T follicular helper cell (primary cell): Measurements from ENCODE around the gene IWS1.
"Not testable (repeated sequence)": the region's sequence is repeated elsewhere in the genome, so short reads cannot be mapped to it uniquely, and the experiment has no call there.

Experiments
- DNase-seq: peaks from one replicate; pipeline ENCODE4 v3.0.0-alpha.2; 2020; ENCODE audit warnings: low read depth

The IWS1 gene

GRCh38 chr2:127560931-127561280 lies 34.6 kb upstream of the IWS1 start:
- DNase-seq, result no peak

DNA sequence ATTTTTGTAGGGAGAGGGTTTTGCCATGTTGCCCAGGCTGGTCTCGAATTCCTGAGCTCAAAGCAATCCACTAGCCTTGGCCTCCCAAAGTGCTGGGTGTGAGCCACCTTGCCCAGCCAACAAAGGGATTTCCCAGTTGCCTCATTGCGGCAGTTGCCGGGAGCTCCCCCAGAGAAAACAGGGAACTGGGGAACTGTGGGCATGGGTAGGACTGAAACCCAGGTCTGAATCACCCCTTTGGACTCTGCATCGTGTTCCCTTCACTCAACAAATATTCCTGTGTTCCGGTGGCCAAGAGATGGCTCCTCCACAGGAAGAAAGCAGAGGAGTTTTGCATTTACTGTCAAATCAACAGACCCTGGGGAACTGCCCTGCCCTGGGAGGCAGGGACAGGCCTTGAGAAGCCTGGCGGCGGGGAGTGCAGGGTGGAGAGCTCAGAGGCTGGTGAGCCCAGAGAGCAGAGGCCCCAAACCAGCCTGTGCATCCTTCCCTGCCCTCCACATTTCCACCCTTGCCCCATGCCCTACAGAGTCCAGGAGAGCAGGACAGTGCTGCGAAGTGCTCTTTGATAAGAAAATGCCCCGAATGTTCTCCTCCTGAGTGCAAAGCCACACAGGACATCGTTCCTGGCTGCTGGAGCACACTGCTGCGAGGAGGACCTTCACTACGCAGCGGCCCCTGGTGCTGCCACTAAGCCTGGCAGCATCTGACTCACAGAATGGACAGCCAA lies 34.1 kb upstream of the IWS1 start:
- DNase-seq, result no peak

GRCh38 chr2:127559454-127559853 lies 33.2 kb upstream of the IWS1 start:
- DNase-seq, result no peak

DNA sequence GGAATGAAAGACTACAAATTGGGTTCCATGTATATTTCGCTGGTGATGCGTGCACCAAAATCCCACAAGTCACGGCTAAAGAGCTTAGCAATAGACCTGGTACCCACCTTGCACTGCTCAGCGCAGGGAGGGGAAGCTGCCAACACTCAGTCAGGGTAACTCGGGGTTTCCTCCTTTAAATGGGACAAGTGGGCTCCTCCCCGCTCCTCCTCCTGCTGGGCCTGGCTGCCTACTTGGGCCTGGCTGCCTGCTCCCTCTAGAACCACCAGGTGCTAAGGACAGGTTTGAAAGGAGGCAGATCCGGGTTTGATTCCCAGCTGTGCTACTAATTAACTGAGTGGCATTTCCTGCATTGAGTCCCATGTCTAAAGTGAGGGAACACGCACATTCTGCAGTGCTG lies 32.6 kb upstream of the IWS1 start:
- DNase-seq, result no peak

DNA sequence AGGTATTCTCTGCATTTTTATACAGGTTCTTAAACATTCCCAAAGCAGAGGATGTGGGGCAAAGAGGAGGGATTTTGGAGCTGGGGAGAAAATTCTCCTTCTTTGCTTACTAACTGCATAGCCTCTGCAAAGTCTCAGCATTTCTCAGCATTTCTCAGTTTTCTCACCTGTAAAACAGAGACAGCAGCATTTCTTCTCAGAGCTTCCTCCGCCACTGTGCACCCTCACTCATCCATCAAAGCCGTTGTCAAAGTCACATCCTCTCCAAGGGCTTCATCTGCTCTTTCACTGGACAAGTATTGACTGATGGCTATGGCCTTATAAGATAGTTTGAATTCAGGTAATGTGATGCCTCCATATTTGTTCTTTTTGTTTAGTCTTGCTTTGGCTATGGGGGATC lies 26.6 kb upstream of the IWS1 start:
- no peak for DNase-seq

GRCh38 chr2:127552336-127552735 lies 26.0 kb upstream of the IWS1 start:
- DNase-seq, result no peak

DNA sequence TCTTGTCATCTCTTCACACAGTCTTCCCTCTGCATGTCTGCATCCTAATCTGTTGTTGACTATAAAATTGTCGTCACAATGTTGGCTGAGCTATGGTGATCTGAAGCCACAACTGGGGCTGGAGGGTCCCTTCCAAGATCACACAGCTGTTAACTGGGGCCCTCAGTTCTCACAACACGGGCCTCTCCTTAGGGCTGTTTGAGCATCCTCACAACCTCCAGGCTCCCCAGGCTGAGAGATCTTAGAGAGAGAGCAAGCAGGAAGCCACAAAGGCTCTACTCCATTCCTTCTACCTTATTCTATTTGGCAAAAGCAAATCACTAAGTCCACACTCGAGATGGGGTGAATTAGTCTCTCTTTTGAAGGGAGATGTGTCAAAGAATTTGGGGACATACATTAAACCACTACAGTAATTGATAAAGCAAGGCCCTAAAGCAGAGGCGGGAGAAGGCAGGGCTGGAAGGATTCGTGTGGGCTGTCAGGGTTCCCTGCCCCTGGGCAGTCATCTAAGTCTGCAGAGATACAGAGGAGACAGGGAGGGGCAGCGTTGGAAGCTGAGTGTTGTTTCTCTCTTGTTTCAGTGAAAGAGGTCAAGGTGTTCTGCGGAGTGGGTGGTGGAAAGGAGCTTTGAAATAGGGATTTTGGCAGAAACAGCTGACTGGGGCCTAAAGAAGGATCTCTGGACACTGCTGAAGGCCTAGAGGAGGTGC lies 25.1 kb upstream of the IWS1 start:
- no peak for DNase-seq

DNA sequence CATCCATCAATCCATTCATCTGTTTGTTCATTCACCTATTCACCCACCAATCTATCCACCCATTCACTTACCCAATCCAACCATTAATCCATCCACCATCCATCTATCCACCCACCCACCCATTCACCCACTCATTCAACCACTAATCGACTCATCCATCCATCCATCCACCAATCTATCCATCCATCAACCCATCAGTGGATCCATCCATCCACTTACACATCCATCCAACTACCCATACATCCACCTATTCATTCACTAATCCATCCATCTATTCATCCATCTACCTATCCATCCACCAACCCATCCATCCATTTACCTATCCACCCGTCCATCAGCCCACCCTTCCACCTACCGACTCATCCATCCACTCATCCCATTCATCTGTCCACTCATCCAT lies 20.5 kb upstream of the IWS1 start:
- DNase-seq, result no peak

- no peak for DNase-seq
Observed at GRCh38 chr2:127545796-127546195, 19.5 kb upstream of the IWS1 start.

- no peak for DNase-seq
Observed at GRCh38 chr2:127545189-127545588, 18.9 kb upstream of the IWS1 start.

DNA sequence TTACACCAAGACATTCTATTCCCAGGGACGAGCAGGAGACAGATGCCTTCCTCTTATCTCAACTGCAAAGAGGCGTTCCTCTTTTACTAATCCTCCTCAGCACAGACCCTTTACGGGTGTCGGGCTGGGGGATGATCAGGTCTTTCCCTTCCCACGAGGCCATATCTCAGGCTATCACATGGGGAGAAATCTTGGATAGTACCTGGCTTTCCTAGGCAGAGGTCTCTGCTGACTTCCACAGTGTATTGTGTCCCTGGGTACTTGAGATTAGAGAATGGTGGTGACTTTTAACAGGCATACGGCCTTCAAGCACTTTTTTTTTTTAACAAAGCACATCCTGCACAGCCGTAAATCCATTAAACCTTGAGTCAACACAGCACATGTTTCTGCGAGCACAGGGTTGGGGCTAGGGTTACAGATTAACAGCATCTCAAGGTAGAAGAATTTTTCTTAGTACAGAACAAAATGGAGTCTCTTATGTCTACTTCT lies 16.8 kb upstream of the IWS1 start:
- DNase-seq, result not testable (repeated sequence)

DNA sequence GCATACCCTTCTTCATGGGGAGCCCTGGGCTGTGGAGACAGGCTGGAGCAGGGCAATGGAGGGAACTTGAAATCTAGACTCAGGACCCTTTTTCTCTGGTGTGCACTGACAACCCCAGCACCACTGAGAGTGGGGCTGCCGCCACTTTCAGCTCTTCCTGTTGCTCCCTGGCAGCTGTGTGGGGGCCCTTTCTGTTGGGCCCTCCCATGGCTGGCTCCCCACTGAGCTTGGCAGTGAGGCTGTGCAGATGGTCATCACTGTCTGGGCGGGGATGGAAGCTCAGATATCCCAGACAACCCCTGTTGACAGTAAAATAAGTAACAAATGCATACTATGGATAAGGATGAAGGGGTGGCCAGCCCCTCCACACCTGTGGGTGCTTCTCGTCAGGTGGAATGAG lies 15.9 kb upstream of the IWS1 start:
- DNase-seq, result no peak

DNA sequence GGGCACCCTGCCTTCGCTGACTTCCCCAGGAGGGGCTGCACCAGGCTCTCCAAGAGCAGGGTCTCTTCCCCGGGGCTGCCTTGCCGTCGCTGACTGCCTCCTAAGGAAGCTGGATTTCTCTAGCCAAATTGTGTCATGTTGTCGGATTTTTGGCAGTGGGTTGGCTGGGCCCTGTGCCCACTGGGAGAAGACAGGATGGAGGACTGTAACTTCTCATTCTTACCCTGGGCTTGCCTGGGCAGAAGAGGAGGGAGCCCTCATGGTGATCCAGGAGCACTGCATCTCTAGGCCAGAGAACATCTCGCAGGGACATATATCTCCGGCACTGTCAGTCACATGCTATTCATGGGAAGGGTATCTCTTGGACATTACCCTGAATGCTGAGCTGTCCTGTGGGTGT lies 15.5 kb upstream of the IWS1 start:
- DNase-seq, result no peak

DNA sequence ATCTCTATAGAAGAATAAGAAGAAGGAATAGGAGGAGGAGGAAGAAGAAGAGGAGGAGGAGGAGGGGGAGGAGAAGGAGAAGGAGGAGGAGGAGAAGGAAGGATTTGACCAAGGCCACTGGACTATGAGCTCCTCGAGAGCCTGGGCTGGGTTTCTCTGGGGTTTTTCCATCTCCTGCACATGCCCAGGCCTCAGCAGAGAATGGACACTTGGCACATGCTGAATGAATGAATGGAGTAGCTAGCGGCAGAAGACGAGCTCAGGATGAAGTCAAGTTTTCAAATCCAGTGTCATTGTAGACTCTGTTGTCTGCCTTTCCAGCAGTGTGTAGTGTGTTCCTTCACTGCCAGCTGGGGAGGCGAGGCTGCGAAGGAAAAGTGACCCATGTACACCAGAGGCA lies 11.4 kb upstream of the IWS1 start:
- DNase-seq, result no peak

DNA sequence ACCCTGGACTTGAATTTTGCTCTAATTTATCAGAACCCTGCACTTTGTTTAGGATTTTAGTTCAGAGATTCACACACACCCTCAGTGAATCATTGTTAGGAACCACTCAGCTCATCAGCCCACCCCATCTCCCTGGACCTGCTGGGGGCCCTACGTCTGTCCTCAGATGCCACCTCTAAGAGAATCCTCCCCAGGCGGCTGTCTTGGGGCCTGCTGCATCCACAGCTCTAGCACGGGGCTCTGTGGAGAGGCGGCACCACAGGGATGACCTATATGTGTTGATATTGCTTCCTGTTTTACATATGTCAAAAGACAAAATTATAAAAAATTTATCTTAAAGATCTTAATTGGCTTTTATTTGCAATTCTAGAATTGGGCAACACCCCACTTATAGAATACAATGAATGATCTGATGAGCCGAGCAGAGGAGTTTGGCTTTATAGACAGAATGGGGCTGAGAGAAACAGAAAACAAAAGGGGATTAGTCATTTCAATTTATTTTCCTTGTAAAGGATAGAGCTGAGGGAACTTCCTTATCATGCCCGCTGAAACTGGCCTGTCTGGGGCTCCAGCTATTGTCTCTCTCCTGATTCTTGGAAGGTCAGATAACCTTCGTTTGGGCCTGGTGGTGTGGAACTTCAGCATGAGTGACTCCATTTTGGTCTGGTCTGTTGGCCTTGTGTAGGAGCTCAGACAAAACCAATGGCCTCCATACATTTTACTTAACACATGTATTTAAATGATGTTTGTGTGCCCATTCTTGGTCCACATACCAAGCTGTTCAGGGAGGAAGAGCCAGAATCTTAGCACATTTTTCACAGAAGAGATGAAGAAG lies 10.6 kb upstream of the IWS1 start:
- no peak for DNase-seq

DNA sequence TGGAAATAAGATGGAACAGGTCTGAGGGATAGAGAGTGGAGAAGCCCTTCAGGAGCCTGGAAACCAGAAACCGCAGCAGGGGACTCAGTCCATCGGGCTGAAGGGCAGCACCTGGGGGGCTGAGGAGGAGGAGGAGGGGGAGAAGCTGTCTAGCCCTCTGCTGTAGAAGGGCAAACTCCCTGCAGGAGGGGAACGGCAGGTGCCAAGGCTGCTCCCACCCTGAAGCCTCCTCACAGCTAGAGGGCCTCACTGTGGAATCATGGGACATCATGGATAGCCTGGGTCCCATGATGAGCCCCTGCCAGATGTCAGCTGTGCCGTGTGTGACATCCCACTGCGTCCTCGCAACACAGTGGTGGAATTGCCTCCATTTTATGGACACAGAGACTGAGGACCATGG lies 9.6 kb upstream of the IWS1 start:
- DNase-seq, result no peak

DNA sequence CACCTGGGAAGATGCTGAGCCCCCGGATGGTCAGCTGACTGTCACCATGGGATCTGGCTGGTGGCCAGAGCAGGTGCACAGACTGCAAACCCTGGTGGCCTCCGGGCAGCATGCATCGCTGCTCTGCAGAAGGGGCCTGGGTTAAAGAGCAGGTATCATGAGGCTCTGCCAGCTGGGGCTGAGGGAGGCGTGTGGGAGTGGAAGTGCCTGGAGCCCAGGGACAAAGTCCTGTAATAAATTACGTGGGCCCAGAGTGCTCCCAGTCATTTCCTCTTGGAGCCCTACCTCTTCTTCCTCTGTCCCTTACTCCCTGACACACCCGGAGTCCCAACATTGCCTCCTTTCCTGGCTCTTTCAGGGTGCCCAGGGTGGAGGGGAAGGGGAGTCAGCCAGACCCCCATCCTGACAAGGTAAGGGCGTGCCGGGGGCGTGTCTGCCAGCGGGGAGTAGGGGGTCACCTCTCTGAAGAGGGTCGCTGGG lies 9.2 kb upstream of the IWS1 start, which contains the start of gene MYO7B:
MYO7B (plus strand) TSS at position 262 of the 480 bp plus-strand sequence. CDS start 24,040 bp downstream, outside the sequence.
- DNase-seq, result no peak

DNA sequence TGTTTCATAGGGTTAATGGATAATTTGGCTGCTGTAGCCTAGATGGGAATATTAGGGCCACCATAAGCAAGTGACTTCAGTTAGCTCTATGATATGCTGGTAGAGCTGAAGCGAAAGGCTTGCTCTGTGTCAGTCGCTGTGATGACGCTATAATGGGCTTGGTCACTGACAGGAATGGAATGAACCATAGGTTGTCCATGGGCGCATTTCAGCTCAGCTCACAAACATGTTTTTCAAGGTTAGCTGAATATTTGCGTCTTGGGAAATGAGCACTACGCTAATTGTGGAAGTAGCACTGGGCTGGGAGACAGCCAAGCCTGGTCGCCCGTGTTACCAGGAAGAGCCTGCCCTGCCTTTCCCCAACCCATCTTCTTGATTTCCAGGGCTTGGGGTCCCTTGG lies 6.0 kb upstream of the IWS1 start:
- DNase-seq, result no peak

DNA sequence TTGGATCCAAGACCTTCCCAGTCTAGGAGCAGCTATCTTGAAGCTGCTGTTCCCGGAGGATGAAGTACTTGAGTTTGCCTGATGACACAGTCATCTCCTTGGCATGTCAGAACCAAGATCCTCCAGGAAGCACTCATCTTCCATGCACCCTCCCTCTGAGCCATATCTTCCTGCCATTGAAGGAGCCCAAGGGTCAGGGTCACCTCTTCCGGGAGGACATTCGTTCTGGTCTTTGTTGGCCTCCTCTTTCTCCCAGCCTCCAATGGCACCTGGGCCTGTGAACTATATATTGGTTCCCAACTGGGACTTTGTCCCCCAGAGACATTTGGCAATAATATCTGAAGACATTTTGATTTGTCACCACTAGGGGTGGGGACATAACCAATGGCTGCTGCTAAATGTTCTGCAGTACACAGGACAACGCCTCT lies 4.9 kb upstream of the IWS1 start:
- DNase-seq, result no peak

GRCh38 chr2:127530245-127531140 lies 4.2 kb upstream of the IWS1 start:
- no peak for DNase-seq

DNA sequence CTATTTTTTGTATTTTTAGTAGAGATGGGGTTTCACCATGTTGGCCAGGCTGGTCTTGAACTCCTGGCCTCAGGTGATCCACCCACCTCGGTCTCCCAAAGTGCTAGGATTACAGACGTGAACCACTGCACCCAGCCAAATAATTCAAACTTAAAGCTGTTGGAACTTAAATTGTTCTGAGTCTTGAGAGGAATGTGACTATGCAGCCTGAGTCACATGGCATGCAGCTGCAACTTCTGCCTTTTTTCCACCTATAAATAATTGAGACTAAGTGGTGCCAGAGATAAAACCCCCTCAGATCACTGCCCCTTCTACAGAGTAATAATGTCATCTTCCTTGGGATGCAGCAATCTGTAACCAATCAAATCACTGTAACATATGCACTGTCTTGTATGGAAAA lies 3.1 kb upstream of the IWS1 start:
- DNase-seq, result not testable (repeated sequence)
